Measurements from ENCODE around the gene MTFMT. TPM values are rescaled to one million over a fixed set of nuclear protein-coding genes. Genes with fewer than 3 reads are reported as not detected.

The MTFMT gene
- total and polyA plus RNA-seq, 2 of the 13 experiments (the other 11 are each of a cell fraction or from before 2014, with no cell fraction given), result 9.9 to 23.2 TPM

DNA sequence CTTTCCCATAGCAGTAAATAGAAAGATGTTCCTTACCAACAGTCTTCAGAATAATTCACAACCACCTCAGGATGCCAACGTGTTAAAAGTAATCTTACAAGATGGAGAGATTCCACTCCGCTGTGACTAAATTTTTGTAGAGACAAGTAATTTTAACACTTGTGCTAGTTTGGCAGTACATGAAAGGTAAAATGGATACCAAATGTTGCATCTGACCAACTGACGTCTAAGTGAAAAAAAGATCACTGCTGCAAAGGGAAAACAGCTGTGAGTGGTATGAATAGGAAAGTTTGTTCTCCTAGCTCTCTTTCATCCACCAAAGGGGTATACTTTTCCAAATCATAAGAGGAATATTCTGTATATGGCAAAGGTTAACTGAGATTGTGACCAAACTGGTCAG, 42.3 kb downstream of the MTFMT start:
- BruUV-seq (replicated peaks), result no TSS peak
- CTCF ChIA-PET (ENCODE audit: low intra/inter-chr PET ratio, low total read pairs), result no interaction called here
- FAIRE-seq (no peak), ATAC-seq (no peak), DNase-seq (ENCODE audit: low spot score) (no peak)
- 72% methylated on average over 3 of the region's 3 CpGs for WGBS (ENCODE audit: low lambda C conversion rate)
- intact Hi-C loops (cut with micrococcal nuclease; ENCODE audit: unreplicated experiment), result no loop called here
- H3K9ac ChIP-seq (ENCODE audit: insufficient read depth, low read depth, low read length), result no peak overlapping the region
- peaks cover 77% of the 10 kb centered on the region for H3K4me1 ChIP-seq (ENCODE audit: insufficient read depth, low read length)
- H3K9me3 ChIP-seq (ENCODE audit: low read length), result no peaks in the 10 kb centered on the region
- H3K27me3 ChIP-seq (ENCODE audit: control insufficient read depth in 1 of 2, insufficient read depth in 2 of 2, low read length in 2 of 2), result no peaks in the 10 kb centered on the region; a peak in 1 of 5 replicates
- in situ Hi-C loops (cut with HindIII; ENCODE audit: extremely low pct_ligation_motif_present, low pct_unique_long_range_greater_than_20kb), result no loop called here
- no peaks in the 10 kb centered on the region for H4K20me1 ChIP-seq (ENCODE audit: insufficient read depth, low read length)
- H2AFZ ChIP-seq (ENCODE audit: low read length), result no peak overlapping the region
- POLR2A ChIA-PET, result no interaction called here
- peaks cover 13% of the 10 kb centered on the region for H3K79me2 ChIP-seq (ENCODE audit: insufficient read depth, low read length)
- TF ChIP-seq, protein P1, sequence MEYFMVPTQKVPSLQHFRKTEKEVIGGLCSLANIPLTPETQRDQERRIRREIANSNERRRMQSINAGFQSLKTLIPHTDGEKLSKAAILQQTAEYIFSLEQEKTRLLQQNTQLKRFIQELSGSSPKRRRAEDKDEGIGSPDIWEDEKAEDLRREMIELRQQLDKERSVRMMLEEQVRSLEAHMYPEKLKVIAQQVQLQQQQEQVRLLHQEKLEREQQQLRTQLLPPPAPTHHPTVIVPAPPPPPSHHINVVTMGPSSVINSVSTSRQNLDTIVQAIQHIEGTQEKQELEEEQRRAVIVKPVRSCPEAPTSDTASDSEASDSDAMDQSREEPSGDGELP (IDR thresholded peaks at IDR 0.05; ENCODE audit: borderline replicate concordance, low read depth), result 0 out of 2 replicates have a peak, but pooled peaks have one; percentile 8
- TF ChIP-seq SP1 (IDR thresholded peaks at IDR 0.05) (no peak), SP1 (CRISPR knock-in tag; IDR thresholded peaks at IDR 0.05) (no peak)
- H3K36me3 ChIP-seq (replicated peaks in 1 of 2; ENCODE audit: control insufficient read depth in 1 of 2, insufficient read depth in 2 of 2, low read length in 2 of 2), result no peaks in the 10 kb centered on the region
- no peak overlapping the region; a peak in 1 of 6 replicates for H3K4me3 ChIP-seq (replicated peaks in 1 of 3; ENCODE audit: insufficient read depth in 1 of 3, low read depth in 2 of 3, low read length in 3 of 3)
- H3K4me2 ChIP-seq (ENCODE audit: low read depth, low read length), result peak overlapping the region; percentile 20
- H3K27ac ChIP-seq (ENCODE audit: extremely low read length, insufficient read depth, low read length), result peak overlapping the region; percentile 14

DNA sequence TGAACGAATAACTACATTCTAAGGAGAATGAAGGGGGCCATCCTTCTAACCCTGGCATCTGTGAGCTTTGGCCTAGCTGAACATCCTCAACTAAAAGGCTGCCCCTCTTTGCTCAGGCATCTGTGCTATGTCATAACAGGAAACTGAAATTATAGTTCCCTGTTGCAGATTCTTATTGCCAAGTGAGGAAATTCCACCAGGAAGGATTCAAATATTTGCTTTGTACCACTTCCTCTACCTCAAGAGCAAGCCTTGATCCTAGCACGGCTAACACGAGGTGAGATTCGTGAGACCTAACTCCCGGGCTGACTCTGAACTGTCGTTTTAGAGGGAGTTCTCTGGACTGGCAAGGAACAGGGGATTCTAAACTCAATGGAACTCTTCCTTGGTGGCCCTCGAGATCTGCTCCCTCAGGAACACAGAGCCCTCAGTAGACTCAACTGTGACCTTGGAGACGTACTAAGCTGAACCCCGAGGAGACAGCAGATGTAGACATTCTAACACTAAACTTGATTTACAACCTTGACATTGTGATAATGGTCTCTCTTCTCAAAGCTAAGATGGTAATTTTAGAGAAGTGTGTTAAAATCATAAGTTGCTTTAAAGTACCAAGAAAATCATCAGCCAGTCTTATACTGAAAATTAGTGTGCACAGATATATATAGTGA, 43.9 kb downstream of the MTFMT start:
- DNase-seq (ENCODE audit: low spot score) (peak; percentile 64), ATAC-seq (no peak), FAIRE-seq (no peak)
- BruUV-seq (replicated peaks), result no TSS peak
- peaks cover 13% of the 10 kb centered on the region for H3K79me2 ChIP-seq (ENCODE audit: insufficient read depth, low read length)
- WGBS (ENCODE audit: low lambda C conversion rate), result 16% methylated on average over 8 of the region's 9 CpGs
- in situ Hi-C loops (cut with HindIII; ENCODE audit: extremely low pct_ligation_motif_present, low pct_unique_long_range_greater_than_20kb) (no loop called here), intact Hi-C loops (cut with micrococcal nuclease; ENCODE audit: unreplicated experiment) (no loop called here)
- no peaks in the 10 kb centered on the region; a peak in 1 of 5 replicates for H3K27me3 ChIP-seq (ENCODE audit: control insufficient read depth in 1 of 2, insufficient read depth in 2 of 2, low read length in 2 of 2)
- POLR2A ChIA-PET, result interaction anchor here (1.1 to 1.2 kb wide), 3 partner anchors 9 to 314 kb away, joined by 3 read pairs; no protein-coding TSS in a partner anchor
- H3K27ac ChIP-seq (ENCODE audit: extremely low read length, insufficient read depth, low read length), result peak overlapping the region; percentile 62
- CTCF ChIA-PET (ENCODE audit: low intra/inter-chr PET ratio, low total read pairs), result no interaction called here
- H4K20me1 ChIP-seq (ENCODE audit: insufficient read depth, low read length), result no peaks in the 10 kb centered on the region
- H3K36me3 ChIP-seq (replicated peaks in 1 of 2; ENCODE audit: control insufficient read depth in 1 of 2, insufficient read depth in 2 of 2, low read length in 2 of 2), result peaks cover 0 to 5% of the 10 kb centered on the region in 2 experiments; a peak in 2 of 5 replicates
- H2AFZ ChIP-seq (ENCODE audit: low read length), result no peak overlapping the region
- no peaks in the 10 kb centered on the region for H3K9me3 ChIP-seq (ENCODE audit: low read length)
- H3K9ac ChIP-seq (ENCODE audit: insufficient read depth, low read depth, low read length), result peak overlapping the region; percentile 32; the same call in 1 of the 2 replicates
- peak overlapping the region; percentile 68 for H3K4me2 ChIP-seq (ENCODE audit: low read depth, low read length)
- H3K4me3 ChIP-seq (replicated peaks in 1 of 3; ENCODE audit: insufficient read depth in 1 of 3, low read depth in 2 of 3, low read length in 3 of 3), result peak overlapping the region in 1 of 3 experiments; percentile 2; a peak in 1 of 6 replicates
- H3K4me1 ChIP-seq (ENCODE audit: insufficient read depth, low read length), result peaks cover 76% of the 10 kb centered on the region
- TF ChIP-seq ZNF33B (CRISPR knock-in tag; IDR thresholded peaks at IDR 0.05) (no peak), ELF1 (CRISPR knock-in tag; IDR thresholded peaks at IDR 0.05) (no peak), ZNF720 (CRISPR knock-in tag; IDR thresholded peaks at IDR 0.05) (no peak), NR2F6 (IDR thresholded peaks at IDR 0.05) (no peak), NR2F6 (CRISPR knock-in tag; IDR thresholded peaks at IDR 0.05) (no peak), HDAC2 (CRISPR knock-in tag; IDR thresholded peaks at IDR 0.05) (peak; percentile 48; the same call in 1 of the 2 replicates), GATAD2A (CRISPR knock-in tag; IDR thresholded peaks at IDR 0.05) (peak; percentile 58; the same call in 1 of the 2 replicates)
- TF ChIP-seq, protein P2, sequence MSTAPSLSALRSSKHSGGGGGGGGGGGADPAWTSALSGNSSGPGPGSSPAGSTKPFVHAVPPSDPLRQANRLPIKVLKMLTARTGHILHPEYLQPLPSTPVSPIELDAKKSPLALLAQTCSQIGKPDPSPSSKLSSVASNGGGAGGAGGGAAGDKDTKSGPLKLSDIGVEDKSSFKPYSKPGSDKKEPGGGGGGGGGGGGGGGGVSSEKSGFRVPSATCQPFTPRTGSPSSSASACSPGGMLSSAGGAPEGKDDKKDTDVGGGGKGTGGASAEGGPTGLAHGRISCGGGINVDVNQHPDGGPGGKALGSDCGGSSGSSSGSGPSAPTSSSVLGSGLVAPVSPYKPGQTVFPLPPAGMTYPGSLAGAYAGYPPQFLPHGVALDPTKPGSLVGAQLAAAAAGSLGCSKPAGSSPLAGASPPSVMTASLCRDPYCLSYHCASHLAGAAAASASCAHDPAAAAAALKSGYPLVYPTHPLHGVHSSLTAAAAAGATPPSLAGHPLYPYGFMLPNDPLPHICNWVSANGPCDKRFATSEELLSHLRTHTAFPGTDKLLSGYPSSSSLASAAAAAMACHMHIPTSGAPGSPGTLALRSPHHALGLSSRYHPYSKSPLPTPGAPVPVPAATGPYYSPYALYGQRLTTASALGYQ (CRISPR knock-in tag; IDR thresholded peaks at IDR 0.05), result no peak
